Stromal cell of bone marrow (primary cell): ENCODE data around the gene PHLDB1.
"Not testable (repeated sequence)": the region's sequence is repeated elsewhere in the genome, so short reads cannot be mapped to it uniquely, and the experiment has no call there.

Source experiments
- DNase-seq: peaks from one replicate; pipeline ENCODE4 v3.0.0-alpha.2; 2012; ENCODE audit warnings: low read depth

Gene PHLDB1

DNA sequence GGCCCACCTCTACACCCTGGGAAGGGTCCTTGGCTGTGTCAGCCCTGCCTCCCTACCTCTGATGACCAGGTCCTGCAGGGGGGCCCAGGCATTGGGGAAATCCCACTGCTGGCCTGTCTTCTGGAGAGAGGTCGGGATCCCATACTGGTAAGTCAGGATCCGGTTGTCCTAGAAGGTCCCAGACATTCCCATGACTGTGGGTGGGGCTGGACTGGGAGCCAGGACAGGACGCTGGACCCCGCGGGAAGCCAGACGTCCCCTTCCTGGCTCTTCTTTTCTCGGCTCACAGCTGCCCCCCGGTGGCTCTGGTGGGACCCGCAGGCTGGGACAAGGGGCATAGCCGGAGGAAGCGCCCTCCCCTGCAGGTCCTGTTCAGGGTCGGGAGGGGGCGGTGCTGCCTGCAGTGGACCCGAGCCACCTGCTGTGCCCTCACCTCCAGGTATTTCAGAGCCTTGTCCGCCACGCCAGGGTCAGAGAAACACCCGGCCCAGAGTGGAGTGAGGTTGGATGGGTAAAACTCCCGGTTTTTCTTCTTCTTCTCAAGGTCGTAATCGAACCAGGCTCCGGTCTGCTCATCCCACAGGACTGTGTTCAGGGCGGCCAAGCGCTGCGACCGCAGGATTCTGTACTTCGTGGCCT is 52.0 kb downstream of the PHLDB1 start:
- DNase-seq, result peak; percentile 57

DNA sequence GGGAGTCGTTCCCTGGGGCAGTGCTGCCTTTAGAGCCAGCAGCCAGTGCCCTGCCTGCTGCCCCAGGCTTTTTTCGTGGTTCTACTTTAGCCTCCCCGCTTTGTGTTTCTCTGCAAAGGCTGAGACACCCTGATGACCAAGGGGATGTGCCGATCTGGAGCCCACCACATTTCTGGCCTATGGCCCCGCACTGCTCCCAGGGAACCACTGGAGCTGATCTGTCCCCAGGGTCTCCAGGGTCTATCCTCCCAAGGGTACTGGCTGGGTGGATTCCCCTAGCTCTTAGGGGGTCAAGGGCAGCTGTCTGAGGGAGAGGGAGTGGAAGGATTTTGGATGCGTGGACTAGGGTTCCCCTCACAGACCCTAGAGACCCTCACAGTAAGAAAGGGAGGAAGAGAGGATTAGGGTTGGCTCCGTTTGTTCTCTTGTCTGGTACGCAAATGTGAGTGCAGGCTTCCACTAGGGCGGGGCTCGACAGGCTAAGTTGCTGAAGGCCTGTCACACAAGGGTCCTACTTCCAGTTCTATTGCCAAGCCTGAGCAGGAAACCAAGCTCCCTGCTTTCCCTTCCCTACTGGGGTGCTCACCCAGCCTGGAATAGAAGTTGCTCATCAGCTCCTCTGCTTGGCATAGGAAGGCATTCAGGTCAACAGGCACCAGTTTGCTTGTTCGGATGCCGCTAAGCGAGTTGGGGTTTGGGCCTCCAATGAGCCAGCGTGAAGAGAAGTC is 52.7 kb downstream of the PHLDB1 start:
- DNase-seq, result no peak

DNA sequence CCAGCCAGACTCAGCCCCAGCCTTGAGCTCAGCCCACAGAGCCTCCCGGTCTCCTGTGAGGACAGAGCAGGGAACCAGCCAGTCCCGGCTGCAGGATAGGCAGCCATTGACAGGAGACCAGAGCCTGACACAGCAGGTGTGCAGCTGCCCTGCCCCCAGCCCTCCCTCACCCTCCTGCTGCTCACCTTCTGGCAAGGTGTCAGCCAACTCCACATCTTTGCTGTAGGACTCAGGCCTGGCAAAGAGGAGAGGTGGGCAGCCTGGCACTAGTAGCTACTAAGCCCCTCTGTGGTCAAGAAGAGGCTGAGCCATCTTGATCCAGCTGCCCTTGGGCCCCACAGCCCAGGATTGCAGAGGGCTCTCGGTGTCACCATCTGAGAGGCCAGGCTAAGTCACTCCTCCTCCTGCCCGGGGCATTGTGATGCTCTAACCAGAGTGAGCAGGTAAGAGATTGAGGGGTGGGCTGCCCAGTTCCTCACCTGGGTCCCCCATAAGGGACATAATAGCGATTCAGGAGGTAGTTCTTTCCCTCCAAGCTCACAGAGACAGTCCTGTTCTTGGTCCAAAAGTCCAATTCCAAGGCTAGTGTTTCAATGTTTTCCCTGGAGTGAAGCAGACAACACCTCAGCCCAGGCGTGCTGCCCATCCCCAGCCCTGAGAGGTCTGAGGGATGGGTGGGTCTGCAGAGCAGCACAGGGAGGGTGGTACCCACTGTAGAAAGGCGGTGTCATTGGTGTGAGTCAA is 53.4 kb downstream of the PHLDB1 start:
- DNase-seq, result no peak

DNA sequence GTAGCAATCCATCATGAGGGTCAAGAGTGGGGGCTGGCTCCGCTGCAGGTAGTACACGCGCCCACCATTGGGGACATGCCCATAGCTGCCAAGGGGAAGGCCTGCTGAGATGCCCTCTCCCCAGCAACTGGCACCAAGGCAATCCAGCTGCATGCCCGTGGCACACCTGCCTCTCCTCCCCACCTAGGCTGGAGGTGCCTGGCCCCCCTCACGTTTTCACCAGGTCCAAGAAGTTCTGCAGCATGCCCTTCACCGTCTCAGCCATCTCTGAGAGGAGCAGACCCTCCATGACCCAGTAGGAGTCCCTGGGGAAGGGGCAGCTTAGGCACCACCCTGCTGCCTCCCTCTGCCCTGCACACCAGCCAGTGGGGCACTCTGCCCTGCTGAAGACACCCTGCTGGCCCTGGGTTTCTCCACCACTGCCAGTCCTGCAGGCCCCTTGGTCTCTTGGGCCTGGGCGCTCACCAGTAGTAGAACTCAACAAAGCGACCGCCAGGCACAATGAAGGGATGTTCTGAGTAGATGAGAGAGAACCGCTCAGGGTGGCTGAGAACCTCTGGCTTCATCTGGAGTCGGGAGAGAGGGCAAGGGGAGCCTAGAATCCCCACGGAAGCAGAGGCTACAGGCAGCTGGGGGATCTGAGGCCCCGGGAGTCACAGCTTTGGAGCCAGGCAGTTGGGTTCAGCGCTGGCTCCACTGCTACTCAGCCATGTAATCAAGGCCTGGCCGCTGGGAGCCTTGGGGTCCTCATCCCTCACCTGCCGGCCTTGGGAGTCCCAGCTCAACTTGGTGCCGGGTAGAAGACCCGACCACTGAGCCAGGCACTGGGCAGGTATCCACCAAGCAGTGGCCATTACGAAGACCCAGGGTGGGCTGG is 54.2 kb downstream of the PHLDB1 start:
- DNase-seq, result no peak

DNA sequence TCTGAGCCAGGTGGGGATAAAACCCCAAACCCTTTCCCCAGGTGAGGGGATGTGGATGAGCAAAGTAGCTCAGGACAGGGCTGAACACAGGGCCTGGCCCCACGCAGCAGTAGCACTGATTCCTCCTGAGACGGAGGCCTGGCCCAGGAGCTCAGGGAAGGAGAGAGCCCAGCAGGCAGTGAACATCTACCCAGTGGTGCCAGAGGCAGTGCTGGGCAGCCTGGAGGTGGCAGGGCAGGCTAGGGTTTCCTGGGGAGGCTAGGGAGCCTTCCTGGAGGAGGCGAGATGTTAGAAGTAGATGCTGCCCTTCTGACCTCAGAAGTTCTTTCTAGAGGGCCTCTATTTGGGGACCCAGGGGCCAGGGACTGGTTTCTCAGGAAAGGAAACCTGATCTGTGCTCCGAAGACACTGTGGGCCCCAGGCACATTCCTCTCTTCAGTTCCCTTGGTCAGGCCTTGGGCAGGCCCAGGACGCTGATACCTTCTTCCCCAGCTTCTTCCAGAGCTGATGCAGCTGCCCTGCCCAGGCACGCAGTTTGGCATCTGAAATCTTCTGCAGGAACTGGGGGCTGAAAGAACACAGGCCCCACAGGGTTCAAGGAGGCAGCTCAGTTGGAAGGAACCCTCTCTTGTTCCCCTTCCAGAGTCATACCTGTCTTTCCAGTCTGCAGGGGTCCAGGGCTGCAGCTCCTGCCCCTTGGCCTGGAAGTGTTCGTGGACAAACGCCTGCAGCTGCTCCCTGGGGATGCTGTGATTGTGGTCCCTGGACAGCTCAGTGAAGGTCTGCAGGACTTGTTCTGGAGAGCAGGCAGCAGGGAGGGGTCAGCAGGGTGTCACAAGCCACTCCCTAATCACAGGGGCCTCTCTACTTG is 55.2 kb downstream of the PHLDB1 start:
- no peak for DNase-seq

DNA sequence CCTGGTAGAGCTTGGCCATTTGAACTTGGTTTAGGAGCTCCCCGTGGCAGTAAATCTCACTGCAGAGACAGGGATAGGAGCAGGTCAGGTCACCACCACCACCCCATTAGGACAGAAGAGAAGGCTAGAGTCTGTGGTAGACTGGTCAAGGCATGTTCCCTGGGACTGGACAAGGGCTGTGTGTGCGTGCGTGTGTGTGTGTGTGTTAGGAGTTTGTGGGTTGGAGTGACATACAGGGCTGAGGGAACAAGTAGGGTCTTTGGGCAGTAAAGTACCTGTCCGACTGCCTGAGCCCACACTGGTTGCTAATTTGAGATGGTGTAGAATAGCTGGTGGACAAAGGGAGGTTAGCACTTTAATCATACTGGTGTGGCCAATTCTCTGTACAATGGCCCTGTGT is 56.0 kb downstream of the PHLDB1 start:
- DNase-seq, result no peak

DNA sequence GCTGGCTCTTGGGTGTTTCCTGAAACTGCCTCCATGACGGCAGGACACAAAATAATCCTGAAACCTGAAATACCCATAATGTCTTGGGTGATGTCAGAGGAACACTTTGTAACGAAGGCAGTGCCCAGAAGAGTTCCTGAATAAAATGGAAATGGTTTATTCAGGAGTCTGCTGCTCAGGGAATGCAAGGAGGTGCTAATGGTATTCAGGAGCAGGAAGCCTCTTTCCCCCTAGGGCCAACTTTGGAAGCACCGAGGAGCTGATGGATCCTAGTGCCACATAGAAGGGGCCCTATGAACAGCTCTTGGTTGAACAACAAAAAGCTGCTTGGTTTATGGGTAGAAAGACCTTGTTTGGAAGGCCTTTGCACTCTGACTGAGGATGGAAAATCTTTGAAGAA is 56.5 kb downstream of the PHLDB1 start:
- no peak for DNase-seq

DNA sequence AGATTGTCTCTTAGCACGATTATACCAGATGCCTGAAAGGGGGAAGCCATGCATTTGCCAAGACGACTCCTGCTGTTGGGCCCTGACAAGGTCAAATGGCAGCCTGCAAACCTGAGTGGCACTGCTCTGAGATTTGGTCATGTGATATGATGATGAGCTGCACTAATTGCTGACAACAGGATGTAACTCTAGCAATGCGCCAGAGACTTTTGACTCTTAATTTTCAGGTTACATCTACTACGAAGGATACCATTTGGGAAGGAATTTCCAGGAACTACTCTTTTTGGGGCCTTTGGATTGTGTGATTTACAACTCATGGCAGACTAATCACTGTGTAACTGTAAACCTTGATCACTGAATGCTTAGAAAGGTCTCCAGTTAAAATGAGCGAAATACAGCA is 59.0 kb downstream of the PHLDB1 start:
- DNase-seq, result no peak

DNA sequence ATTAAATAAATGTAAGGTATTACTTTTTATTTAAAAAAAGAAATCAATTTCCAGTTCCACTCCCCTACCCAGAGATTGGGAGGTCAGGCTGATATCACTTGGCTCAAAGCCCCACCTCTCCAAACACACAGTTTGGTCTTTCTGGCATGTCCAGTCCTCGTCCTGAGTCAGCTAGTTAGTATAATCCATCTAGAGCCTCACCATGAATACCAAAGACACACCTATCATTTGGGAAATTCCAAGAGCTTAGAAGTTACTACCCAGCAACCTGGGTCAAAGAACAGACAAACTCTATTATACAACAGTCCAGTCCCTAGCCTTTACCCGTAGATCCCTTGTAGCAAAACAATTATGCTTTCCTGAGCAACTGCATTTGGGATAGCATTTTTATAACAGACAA is 62.6 kb downstream of the PHLDB1 start:
- DNase-seq, result no peak

DNA sequence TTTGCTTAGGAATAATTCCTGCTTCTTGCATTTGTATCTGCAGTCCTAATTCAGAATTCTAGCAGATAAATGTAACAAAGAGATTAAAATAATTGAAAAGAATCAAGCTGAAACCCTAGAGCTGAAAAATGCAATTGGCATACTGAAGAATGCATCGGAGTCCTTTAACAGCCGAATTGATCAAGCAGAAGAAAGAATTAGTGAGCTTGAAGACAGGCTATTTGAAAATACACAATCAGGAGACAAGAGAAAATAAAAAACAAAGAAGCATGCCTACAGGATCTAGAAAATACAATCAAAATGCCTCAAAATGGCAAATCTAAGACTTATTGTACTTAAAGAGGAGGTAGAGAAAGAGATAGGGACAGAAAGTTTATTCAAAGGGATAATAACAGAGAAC is 63.8 kb downstream of the PHLDB1 start:
- DNase-seq, result no peak

DNA sequence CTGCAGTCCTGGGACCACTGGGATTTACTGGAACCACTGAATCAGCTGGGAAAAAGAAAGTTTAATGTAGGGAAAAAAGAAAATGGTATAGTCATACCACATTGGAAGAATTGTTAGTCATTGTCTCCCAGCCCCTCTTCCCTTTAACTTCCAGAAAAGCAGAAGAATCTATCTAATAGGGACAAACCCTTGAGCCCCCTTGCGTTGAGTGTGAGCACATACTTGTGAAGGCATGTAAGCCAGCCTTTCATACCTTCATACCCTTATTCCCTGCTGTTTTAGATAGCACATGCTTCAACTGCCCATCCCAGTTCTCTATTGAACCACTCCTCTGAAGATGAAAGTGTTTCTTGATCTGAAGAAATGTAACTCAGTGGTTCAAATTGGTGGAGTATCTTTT is 65.4 kb downstream of the PHLDB1 start:
- DNase-seq, result no peak

DNA sequence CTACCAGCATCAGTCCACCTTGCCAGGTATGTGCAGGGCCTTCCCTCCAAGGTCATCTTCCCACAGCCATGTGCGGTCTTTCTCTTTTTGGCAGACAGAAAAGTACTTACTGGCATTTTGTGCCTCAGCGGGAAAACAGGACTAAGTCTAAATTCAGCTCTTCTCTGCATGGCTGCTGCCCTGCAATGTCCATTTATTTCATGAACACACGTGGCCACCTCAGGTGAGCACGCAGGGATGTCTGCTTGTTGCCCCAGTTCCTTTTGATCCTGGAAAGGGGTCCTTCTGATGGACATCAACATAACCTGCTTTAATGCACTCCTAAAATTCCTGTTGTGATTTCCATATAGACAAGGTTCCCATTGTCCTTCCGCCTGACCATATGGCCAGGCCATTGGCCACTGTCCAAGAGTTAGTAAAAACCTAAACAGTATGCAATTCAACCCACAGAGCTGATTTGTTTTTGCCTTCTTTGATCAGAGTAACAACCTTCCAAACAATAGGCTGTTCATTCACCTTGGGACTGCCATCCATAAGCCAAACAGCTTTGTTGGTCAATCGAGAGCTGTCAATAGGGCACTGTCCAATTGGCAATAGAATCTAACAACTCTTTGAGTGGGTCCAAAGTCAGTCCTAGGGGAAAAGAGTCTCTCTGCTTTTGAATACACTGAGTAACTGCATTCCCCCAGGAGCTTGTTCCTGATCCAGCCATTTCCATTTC is 66.1 kb downstream of the PHLDB1 start:
- DNase-seq, result no peak

DNA sequence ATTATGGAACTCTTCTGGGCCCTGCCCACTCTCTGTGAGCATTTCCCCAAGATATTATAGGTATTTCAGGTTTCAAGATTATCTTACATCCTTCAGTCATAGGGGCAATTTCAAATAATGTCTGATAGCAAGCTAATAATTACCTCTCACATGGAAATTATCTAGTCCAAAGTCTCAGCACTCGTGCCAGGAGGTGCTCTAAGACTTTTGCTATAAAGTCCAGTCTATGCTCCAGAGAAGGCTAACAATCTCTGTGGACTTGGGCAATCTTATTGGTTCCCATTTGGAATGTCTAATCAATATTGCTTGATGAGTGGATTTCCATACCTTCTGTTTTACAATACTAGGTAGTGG is 66.6 kb downstream of the PHLDB1 start:
- DNase-seq, result no peak

DNA sequence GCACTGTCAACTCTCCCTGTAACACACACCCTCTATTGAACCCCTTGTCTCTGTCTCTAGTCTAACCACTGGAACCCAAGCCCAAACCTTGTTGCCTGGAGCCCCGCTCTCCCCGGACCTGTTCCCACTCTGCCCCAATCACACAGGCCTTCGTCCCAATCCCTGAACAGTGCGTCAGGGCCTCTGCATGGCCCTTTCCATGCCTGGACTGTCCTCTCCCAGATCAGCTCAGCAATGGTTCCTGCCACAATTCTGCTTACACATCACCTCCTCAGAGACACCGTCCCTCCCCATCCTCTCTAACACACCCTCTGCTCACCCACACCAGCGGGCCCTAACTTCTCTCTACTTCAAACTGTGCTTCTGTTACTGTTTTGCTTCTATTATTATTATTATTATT is 70.6 kb downstream of the PHLDB1 start:
- no peak for DNase-seq

DNA sequence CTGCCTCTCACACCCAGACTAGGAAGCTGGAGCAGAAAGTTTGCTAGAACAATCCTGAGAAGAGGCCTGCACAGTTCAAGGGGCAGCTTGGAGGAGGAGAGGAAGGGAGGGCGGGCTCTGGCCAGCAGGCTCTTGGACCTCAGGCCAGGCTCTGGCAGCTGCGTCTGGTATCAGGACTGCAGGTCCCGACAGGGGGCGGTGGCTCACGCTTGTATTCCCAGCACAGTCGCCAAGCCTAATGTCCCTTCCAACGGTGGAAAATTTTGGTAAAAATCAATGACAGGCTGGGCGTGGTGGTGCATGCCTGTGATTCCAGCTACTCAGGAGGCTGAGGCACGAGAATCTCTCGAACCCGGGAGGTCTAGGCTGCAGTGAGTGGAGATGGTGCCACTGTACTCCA is 71.5 kb downstream of the PHLDB1 start:
- not testable (repeated sequence) for DNase-seq

DNA sequence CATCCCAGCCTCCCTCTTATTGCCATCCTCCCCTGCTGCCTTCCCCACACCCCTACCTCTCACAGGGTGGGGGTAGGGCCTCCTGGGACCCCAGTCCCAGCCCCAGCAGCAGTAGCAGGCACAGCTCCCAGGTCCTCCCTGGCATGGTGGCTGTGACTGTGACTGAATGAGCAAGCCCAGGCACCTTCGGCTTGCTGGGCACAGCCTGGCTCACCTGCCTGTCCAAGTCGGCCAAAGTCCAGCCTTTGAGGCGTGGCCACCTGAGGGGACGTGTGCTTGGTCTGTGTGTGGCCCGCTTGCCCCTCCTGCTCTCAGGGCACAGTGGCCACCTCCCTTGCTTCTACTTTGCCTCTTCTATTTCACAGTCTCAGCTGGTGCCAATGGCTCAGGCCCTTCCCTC is 72.1 kb downstream of the PHLDB1 start, which contains the start of gene TREH:
Gene TREH, minus strand, starts transcription at position 168 of the 400 bp plus-strand sequence. Its CDS starts 23 bp downstream, at position 145.
- DNase-seq, result no peak

DNA sequence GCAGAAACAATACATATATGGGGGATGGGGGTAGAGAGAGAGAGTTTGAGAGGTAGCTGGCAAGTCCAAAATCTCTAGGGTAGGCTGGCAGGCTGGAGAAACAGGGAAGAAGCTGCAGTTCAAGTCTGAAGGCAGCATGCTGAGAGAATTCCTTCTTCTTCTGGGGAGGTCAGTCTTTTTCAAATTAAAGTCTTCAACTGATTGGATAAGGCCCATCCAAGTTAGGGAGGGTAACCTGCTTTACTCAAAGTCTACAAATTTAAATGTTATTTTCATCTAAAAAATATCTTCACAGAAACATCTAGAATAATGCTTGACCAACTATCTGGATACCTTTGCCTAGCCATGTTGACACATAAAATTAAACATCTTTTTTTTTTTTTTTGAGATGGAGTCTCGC is 75.0 kb downstream of the PHLDB1 start:
- DNase-seq, result no peak

DNA sequence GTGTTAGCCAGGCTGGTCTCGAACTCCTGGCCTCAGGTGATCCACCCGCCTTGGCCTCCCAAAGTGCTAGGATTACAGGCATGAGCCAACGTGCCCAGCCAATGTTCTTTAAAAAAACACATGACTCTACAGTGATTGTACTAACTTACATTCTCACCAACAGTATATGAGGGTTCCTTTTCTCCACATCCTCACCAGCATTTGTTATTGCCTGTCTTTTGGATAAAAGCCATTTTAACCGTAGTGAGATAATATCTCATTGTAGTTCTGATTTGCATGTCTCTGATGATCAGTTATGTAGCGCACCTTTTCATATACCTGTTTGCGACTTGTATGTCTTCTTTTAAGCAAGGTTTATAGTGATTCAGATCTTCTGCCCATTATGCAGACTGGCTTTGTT is 75.5 kb downstream of the PHLDB1 start:
- not testable (repeated sequence) for DNase-seq

DNA sequence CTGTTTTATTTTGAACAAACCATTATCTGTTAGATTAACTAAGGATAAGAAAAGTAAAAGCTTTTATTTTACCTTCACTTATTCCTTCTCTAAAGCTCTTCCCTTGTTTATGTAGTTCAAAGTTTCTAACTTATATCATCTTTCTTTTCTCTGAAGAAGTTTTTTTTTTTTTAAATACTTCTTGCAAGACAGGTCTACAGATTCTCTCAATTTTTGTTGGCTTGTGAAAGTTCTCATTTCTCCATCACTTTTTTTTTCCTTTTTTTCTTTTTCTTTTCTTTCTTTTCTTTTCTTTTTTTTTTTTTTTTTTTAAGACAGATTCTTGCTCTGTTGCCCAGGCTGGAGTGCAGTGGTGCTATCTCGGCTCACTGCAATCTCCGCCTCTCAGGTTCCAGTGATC is 76.8 kb downstream of the PHLDB1 start:
- no peak for DNase-seq

DNA sequence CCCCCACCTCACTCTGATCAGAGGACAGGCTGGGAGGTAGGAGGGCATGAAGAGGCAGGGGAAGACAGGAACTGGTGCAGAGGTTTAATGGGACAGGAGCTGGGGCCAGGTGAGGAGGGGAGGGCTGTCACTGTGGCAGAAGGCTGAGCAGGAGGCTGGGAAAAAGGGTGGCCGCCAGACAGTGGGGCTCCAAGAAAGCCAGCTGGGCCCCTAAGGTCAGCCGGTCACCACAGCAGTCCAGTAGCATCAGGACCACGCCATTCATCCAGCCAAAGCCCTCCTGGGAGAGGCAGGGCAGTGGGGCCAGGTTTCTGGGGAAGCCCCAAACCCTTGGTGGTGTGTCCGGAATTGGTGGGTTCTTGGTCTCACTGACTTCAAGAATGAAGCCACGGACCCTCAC is 80.5 kb downstream of the PHLDB1 start:
- DNase-seq, result no peak

DNA sequence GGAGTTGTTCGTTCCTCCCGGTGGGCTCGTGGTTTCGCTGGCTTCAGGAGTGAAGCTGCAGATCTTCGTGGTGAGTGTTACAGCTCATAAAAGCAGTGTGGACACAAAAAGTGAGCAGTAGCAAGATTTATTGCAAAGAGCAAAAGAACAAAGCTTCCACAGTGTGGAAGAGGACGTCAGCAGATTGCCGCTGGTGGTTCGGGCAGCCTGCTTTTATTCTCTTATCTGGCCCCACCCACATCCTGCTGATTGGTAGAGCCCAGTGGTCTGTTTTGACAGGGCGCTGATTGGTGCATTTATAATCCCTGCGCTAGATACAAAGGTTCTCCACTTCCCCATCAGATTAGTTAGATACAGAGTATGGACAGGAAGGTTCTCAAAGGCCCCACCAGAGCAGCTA is 80.9 kb downstream of the PHLDB1 start:
- not testable (repeated sequence) for DNase-seq
